ENCODE data around the gene MYZAP. TPM values are rescaled to one million over a fixed set of nuclear protein-coding genes. Genes with fewer than 3 reads are reported as not detected.

Gene MYZAP
- total and polyA plus RNA-seq, 10 of the 15 experiments (the other 5 are each of a cell fraction or from before 2014, with no cell fraction given): not detected

DNA sequence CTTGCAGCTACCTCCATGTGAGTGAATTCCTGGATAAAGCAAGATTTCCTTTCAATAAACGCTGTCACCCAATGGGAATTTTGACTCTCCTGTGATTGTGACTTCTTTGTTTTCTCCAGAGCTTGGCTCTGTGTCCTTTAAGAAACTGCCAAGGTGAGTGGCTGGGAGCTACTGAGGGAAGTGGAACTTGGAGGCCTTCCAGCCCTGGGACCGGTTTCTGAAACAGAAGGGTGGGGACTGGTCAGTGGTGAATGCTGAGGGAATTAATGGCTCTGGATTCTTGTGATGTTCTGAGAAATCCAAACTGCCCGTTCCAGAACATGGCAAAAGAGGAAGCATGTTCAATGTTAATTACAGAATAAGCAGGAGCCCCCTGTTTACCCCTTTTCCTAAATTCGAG lies 41.1 kb upstream of the MYZAP start:
- ChIA-PET SMC1A (ENCODE audit: uncharacterized antibody, unreplicated experiment) (interaction anchor here (1.0 kb wide), 1 partner anchor 9 kb away, joined by 3 read pairs; no protein-coding TSS in a partner anchor), CTCF (interaction anchor here (0.6 to 1.1 kb wide), 2 partner anchors 11 to 405 kb away, joined by 3 read pairs; no protein-coding TSS in a partner anchor), POLR2A (no interaction called here), RAD21 (ENCODE audit: unreplicated experiment) (no interaction called here)
- no peaks in the 10 kb centered on the region for H3K4me1 ChIP-seq (ENCODE audit: control insufficient read depth, insufficient read depth, low read length)
- H3K9me3 ChIP-seq (replicated peaks; ENCODE audit: control insufficient read depth, insufficient read depth, low read length): no peaks in the 10 kb centered on the region
- H4K20me1 ChIP-seq (ENCODE audit: control insufficient read depth, insufficient read depth): no peaks in the 10 kb centered on the region
- H3K27ac ChIP-seq (ENCODE audit: control insufficient read depth, insufficient read depth): no peak overlapping the region
- TF ChIP-seq GABPA (IDR thresholded peaks at IDR 0.05; ENCODE audit: low read depth) (no peak), E2F4 (IDR thresholded peaks at IDR 0.05; ENCODE audit: low read depth, low read length) (no peak), CBX5 (IDR thresholded peaks at IDR 0.05; ENCODE audit: low read depth) (no peak), FOXM1 (IDR thresholded peaks at IDR 0.05; ENCODE audit: low read depth, low read length) (no peak), PAX5 (IDR thresholded peaks at IDR 0.05; ENCODE audit: borderline replicate concordance, low read depth, low read length) (no peak), CBX3 (IDR thresholded peaks at IDR 0.05; ENCODE audit: borderline replicate concordance, low read depth) (no peak), RUNX3 (IDR thresholded peaks at IDR 0.05; ENCODE audit: low read length) (no peak), IRF4 (IDR thresholded peaks at IDR 0.05; ENCODE audit: low read depth, low read length) (no peak), CHD4 (IDR thresholded peaks at IDR 0.05) (no peak), PAX8 (IDR thresholded peaks at IDR 0.05) (no peak), SMC3 (IDR thresholded peaks at IDR 0.05; ENCODE audit: borderline replicate concordance, low read length) (no peak), WRNIP1 (IDR thresholded peaks at IDR 0.05; ENCODE audit: borderline replicate concordance, low read depth, low read length) (no peak), CHD1 (IDR thresholded peaks at IDR 0.05; ENCODE audit: low read depth, low read length) (no peak), IKZF1 (conservative IDR thresholded peaks at IDR 0.05) (no peak), MYC (IDR thresholded peaks at IDR 0.05; ENCODE audit: insufficient read depth, insufficient read length, insufficient replicate concordance, low read length, severe bottlenecking) (no peak), NRF1 (conservative IDR thresholded peaks at IDR 0.05; ENCODE audit: low read depth, low read length) (no peak)
- TF ChIP-seq, protein P1, sequence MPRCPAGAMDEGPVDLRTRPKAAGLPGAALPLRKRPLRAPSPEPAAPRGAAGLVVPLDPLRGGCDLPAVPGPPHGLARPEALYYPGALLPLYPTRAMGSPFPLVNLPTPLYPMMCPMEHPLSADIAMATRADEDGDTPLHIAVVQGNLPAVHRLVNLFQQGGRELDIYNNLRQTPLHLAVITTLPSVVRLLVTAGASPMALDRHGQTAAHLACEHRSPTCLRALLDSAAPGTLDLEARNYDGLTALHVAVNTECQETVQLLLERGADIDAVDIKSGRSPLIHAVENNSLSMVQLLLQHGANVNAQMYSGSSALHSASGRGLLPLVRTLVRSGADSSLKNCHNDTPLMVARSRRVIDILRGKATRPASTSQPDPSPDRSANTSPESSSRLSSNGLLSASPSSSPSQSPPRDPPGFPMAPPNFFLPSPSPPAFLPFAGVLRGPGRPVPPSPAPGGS (IDR thresholded peaks at IDR 0.05; ENCODE audit: borderline replicate concordance, insufficient read depth, low read depth, low read length, poor library complexity, severe bottlenecking): no peak
- H3K79me2 ChIP-seq (ENCODE audit: control insufficient read depth, insufficient read depth, low read length): no peaks in the 10 kb centered on the region
- ATAC-seq: no peak
- no peak overlapping the region for H2AFZ ChIP-seq (ENCODE audit: control insufficient read depth, low read depth, low read length)
- no TSS peak for BruUV-seq (replicated peaks)
- H3K9ac ChIP-seq (ENCODE audit: control insufficient read depth, insufficient read depth, low read length): no peak overlapping the region
- WGBS (ENCODE audit: insufficient coverage, insufficient replicate concordance, low lambda C conversion rate, missing lambda C conversion rate): 2% methylated on average over 4 of the region's 4 CpGs
- peaks cover 0 to 2% of the 10 kb centered on the region in 2 experiments; a peak in 2 of 4 replicates for H3K27me3 ChIP-seq (replicated peaks in 1 of 2; ENCODE audit: control insufficient read depth in 2 of 2, insufficient read depth in 2 of 2, low read length in 1 of 2)
- FAIRE-seq: no peak
- in situ Hi-C loops (cut with MboI) (no loop called here), intact Hi-C loops (cut with micrococcal nuclease; ENCODE audit: unreplicated experiment) (no loop called here)
- DNase-seq (ENCODE audit: low read depth, low spot score): no peak
- H3K4me3 ChIP-seq: no peak overlapping the region
- H3K36me3 ChIP-seq (ENCODE audit: control insufficient read depth in 2 of 2, insufficient read depth in 2 of 2, low read length in 1 of 2): no peaks in the 10 kb centered on the region
- no peak overlapping the region for H3K4me2 ChIP-seq (ENCODE audit: control insufficient read depth, insufficient read depth)

Measured in GM12878 (cell line).